Keratinocyte (primary cell): ENCODE measurements around the gene SPTSSB. TPM values are rescaled to one million over a fixed set of nuclear protein-coding genes. Genes with fewer than 3 reads are reported as not detected.

Experiments used
- DNase-seq: peaks from one replicate; pipeline ENCODE4 v3.0.0-alpha.2; 2011; ENCODE audit warnings: low read depth, missing footprints, low spot score
- FAIRE-seq: peaks from 2 replicates; lab custom pipeline; 2011; peaks lifted over from hg19 to GRCh38; lab: Jason Lieb, UNC
- H2AFZ ChIP-seq: 2 replicates; pipeline ENCODE4 v1.6.0; 2012; ENCODE audit warnings: low read length, control low read depth, inconsistent platforms; ENCODE audit not compliant: control insufficient read depth
- H3K27ac ChIP-seq: 2 replicates; pipeline ENCODE4 v1.5.1; 2011; ENCODE audit warnings: low read length; ENCODE audit not compliant: control insufficient read depth, insufficient read depth
- H3K27me3 ChIP-seq: 3 replicates; pipeline ENCODE4 v1.6.0; 2011; ENCODE audit warnings: low read length; ENCODE audit not compliant: control insufficient read depth, insufficient read depth; ENCODE audit errors: extremely low read depth
- H3K36me3 ChIP-seq, 2 experiments: 2 replicates in 1 of 2; 3 replicates in 1 of 2; pipeline ENCODE4 v1.5.1; 2011; ENCODE audit warnings: low read length in 2 of 2, mild to moderate bottlenecking in 1 of 2; ENCODE audit not compliant: control insufficient read depth in 2 of 2, insufficient read depth in 2 of 2; ENCODE audit errors: extremely low read depth in 1 of 2
- H3K4me1 ChIP-seq: 3 replicates; pipeline ENCODE4 v1.5.1; 2011; ENCODE audit warnings: low read length; ENCODE audit not compliant: control insufficient read depth, insufficient read depth; ENCODE audit errors: extremely low read depth
- H3K4me2 ChIP-seq: 3 replicates; pipeline ENCODE4 v1.6.0; 2011; ENCODE audit warnings: low read depth, low read length; ENCODE audit not compliant: control insufficient read depth, insufficient read depth; ENCODE audit errors: extremely low read depth
- H3K4me3 ChIP-seq, 3 experiments: fragments of 200-600 bp in 1 of 3; sonication (generic) in 1 of 3; 2 replicates in 2 of 3; 3 replicates in 1 of 3; pipeline ENCODE4 v1.5.1; 2011 to 2016; ENCODE audit warnings: low read length in 3 of 3, mild to moderate bottlenecking in 3 of 3, control low read depth in 2 of 3, inconsistent platforms in 1 of 3, low read depth in 1 of 3, mixed read lengths in 1 of 3, mixed run types in 1 of 3, moderate library complexity in 1 of 3; ENCODE audit not compliant: control insufficient read depth in 2 of 3, insufficient read depth in 2 of 3; ENCODE audit errors: extremely low read depth in 1 of 3
- H3K79me2 ChIP-seq: 2 replicates; pipeline ENCODE4 v1.6.0; 2012; ENCODE audit warnings: low read length; ENCODE audit not compliant: control insufficient read depth, insufficient read depth
- H3K9ac ChIP-seq: 3 replicates; pipeline ENCODE4 v1.6.0; 2011; ENCODE audit warnings: low read length; ENCODE audit not compliant: control insufficient read depth, insufficient read depth; ENCODE audit errors: extremely low read depth
- H3K9me1 ChIP-seq: 3 replicates; pipeline ENCODE4 v1.6.0; 2011; ENCODE audit warnings: low read length; ENCODE audit not compliant: control insufficient read depth, insufficient read depth; ENCODE audit errors: extremely low read depth
- H3K9me3 ChIP-seq: 2 replicates; pipeline ENCODE4 v1.5.1; 2012; ENCODE audit warnings: low read depth, low read length; ENCODE audit not compliant: control insufficient read depth
- H4K20me1 ChIP-seq: 3 replicates; pipeline ENCODE4 v1.6.0; 2011; ENCODE audit warnings: low read length; ENCODE audit not compliant: control insufficient read depth, insufficient read depth; ENCODE audit errors: extremely low read depth
- CTCF ChIP-seq, 3 experiments: IDR thresholded peaks in 1 of 3; conservative IDR thresholded peaks in 1 of 3; optimal IDR thresholded peaks in 1 of 3; 2 replicates in 2 of 3; 3 replicates in 1 of 3; pipeline versions ENCODE3 to v1.5.1; 2011; ENCODE audit warnings: low read length in 3 of 3, mild to moderate bottlenecking in 3 of 3, moderate library complexity in 2 of 3, control low read depth in 1 of 3, inconsistent platforms in 1 of 3; ENCODE audit not compliant: insufficient read depth in 2 of 3; ENCODE audit errors: extremely low read depth in 1 of 3
- EZH2 ChIP-seq: IDR thresholded peaks from one replicate; pipeline ENCODE4 v1.6.1; 2012; ENCODE audit warnings: inconsistent platforms, mild to moderate bottlenecking, low read length, moderate library complexity
- dilution Hi-C: fragments of 300-500 bp; cut with MboI; formaldehyde crosslinking; loops from one replicate; pipeline ENCODE4 v1.7.0; 2020; ENCODE audit warnings: low sequenced_read_pairs; ENCODE audit not compliant: extremely low pct_ligation_motif_present
- polyA plus RNA-seq, 5 experiments: library from polyadenylated mRNA; depleted of rRNA in 3 of 5; stranded (reverse) in 3 of 5; stranded (forward) in 1 of 5; unstranded in 1 of 5; fragments of >200 nt; gene quantifications; 1 replicate in 1 of 5; 2 replicates in 3 of 5; 3 replicates in 1 of 5; pipeline versions ENCODE4 v1.2.1 to v1.2.3, GENCODE V29; 2011 to 2012; ENCODE audit warnings: missing spikeins in 2 of 5, low read depth in 1 of 5, low replicate concordance in 1 of 5

SPTSSB gene
- polyA plus RNA-seq, 1 donor (not counting 4 experiments of a cell fraction or from before 2014, with no cell fraction given), result 2.6 TPM

DNA sequence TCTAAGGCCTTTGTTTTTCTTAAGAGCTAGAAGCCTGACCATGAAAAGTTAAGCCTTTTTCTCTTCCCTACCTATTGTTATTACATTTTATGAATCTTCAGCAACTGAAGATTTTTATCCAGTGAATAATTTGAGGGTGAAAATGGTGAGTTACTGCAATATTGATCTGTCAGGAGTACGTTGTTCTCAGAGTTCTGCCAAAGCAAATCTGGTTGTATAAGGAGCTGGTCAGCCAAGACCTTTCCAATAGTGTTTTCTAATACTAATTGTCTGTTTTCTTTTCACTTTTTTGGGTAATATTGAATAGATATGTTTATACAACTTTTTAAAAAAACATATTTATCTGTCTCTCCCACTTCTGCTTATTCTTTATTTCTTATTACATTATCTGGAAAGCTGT is 15.0 kb downstream of the SPTSSB start:
- H4K20me1 ChIP-seq, result no peaks in the 10 kb centered on the region
- no peak overlapping the region for H3K4me2 ChIP-seq
- no peaks in the 10 kb centered on the region for H3K9me3 ChIP-seq
- H3K9me1 ChIP-seq, result no peaks in the 10 kb centered on the region
- FAIRE-seq, result no peak
- H3K36me3 ChIP-seq, result no peaks in the 10 kb centered on the region
- dilution Hi-C loops, result no loop called here
- no peak overlapping the region for H3K27ac ChIP-seq
- H3K4me1 ChIP-seq, result peaks cover 5% of the 10 kb centered on the region
- DNase-seq, result no peak
- H3K79me2 ChIP-seq, result no peaks in the 10 kb centered on the region
- H3K9ac ChIP-seq, result no peak overlapping the region
- no peak overlapping the region for H3K4me3 ChIP-seq
- no peaks in the 10 kb centered on the region for H3K27me3 ChIP-seq
- TF ChIP-seq CTCF (optimal IDR thresholded peaks at IDR 0.05 in 1 of 3, IDR thresholded peaks at IDR 0.05 in 1 of 3, conservative IDR thresholded peaks at IDR 0.05 in 1 of 3; ENCODE audit: extremely low read depth in 1 of 3, insufficient read depth in 2 of 3, low read length in 3 of 3) (no peak), EZH2 (no peak)
- no peak overlapping the region for H2AFZ ChIP-seq

DNA sequence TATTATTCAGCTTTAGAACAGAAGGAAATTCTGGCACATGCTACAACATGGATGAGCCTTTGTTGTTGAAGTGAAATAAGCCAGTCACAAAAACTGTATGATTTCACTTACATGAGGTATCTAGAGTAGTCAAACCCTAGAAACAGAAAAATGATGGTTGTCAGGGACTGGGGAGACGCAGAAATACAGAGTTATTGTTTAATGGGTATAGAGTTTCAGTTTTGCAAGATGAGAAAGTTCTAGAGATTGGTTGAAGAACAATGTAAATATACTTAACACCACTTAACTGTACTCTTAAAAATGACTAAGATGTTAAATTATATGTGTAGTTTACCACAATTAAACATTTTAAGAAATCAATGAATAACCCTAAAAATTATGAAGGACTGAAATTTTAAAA is 15.8 kb downstream of the SPTSSB start:
- Histone ChIP-seq H3K9ac (no peak overlapping the region), H4K20me1 (no peaks in the 10 kb centered on the region), H3K36me3 (no peaks in the 10 kb centered on the region), H3K79me2 (no peaks in the 10 kb centered on the region), H3K27ac (no peak overlapping the region), H3K4me2 (no peak overlapping the region), H3K9me3 (no peaks in the 10 kb centered on the region), H3K4me1 (peaks cover 10% of the 10 kb centered on the region), H3K27me3 (no peaks in the 10 kb centered on the region), H3K4me3 (no peak overlapping the region), H3K9me1 (no peaks in the 10 kb centered on the region), H2AFZ (no peak overlapping the region)
- FAIRE-seq, result no peak
- DNase-seq, result no peak
- no peak for TF ChIP-seq CTCF (optimal IDR thresholded peaks at IDR 0.05 in 1 of 3, IDR thresholded peaks at IDR 0.05 in 1 of 3, conservative IDR thresholded peaks at IDR 0.05 in 1 of 3; ENCODE audit: extremely low read depth in 1 of 3, insufficient read depth in 2 of 3, low read length in 3 of 3)
- no peak for TF ChIP-seq EZH2
- dilution Hi-C loops, result no loop called here
